ENCODE measurements around the gene RNF32.

The RNF32 gene

GRCh38 chr7:156652886-156653568, 12.5 kb downstream of the RNF32 start:
- Histone ChIP-seq H3K27me3 (ENCODE audit: low read depth, low read length) (no peaks in the 10 kb centered on the region), H3K27ac (ENCODE audit: low read length) (no peak overlapping the region), H3K4me3 (ENCODE audit: low read length) (no peak overlapping the region), H3K9ac (ENCODE audit: low read length) (no peak overlapping the region), H3K4me2 (ENCODE audit: low read length) (no peak overlapping the region), H3K9me3 (ENCODE audit: insufficient read depth, low read length) (no peaks in the 10 kb centered on the region), H2AFZ (ENCODE audit: low read depth, low read length) (no peak overlapping the region), H3K4me1 (ENCODE audit: low read length) (peaks cover 24% of the 10 kb centered on the region), H4K20me1 (ENCODE audit: insufficient read depth, low read length) (no peaks in the 10 kb centered on the region), H3K79me2 (ENCODE audit: low read length) (no peaks in the 10 kb centered on the region), H3K36me3 (replicated peaks; ENCODE audit: low read depth, low read length) (no peaks in the 10 kb centered on the region)
- no peak for TF ChIP-seq EZH2phosphoT487 (IDR thresholded peaks at IDR 0.05; ENCODE audit: low read depth)
- TF ChIP-seq, protein P1, sequence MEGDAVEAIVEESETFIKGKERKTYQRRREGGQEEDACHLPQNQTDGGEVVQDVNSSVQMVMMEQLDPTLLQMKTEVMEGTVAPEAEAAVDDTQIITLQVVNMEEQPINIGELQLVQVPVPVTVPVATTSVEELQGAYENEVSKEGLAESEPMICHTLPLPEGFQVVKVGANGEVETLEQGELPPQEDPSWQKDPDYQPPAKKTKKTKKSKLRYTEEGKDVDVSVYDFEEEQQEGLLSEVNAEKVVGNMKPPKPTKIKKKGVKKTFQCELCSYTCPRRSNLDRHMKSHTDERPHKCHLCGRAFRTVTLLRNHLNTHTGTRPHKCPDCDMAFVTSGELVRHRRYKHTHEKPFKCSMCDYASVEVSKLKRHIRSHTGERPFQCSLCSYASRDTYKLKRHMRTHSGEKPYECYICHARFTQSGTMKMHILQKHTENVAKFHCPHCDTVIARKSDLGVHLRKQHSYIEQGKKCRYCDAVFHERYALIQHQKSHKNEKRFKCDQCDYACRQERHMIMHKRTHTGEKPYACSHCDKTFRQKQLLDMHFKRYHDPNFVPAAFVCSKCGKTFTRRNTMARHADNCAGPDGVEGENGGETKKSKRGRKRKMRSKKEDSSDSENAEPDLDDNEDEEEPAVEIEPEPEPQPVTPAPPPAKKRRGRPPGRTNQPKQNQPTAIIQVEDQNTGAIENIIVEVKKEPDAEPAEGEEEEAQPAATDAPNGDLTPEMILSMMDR (IDR thresholded peaks at IDR 0.05; ENCODE audit: low read depth, low read length) = no peak

- H3K4me3 ChIP-seq (ENCODE audit: low read length) = no peak overlapping the region
- H4K20me1 ChIP-seq (ENCODE audit: insufficient read depth, low read length) = no peaks in the 10 kb centered on the region
- H3K4me1 ChIP-seq (ENCODE audit: low read length) = peaks cover 24% of the 10 kb centered on the region
- H3K79me2 ChIP-seq (ENCODE audit: low read length) = no peaks in the 10 kb centered on the region
- H3K9ac ChIP-seq (ENCODE audit: low read length) = no peak overlapping the region
- peak overlapping the region; percentile 31; the same call in 1 of the 2 replicates for H3K4me2 ChIP-seq (ENCODE audit: low read length)
- no peaks in the 10 kb centered on the region for H3K36me3 ChIP-seq (replicated peaks; ENCODE audit: low read depth, low read length)
- TF ChIP-seq, protein P1 (IDR thresholded peaks at IDR 0.05; ENCODE audit: low read depth, low read length) = no peak
- no peak for TF ChIP-seq EZH2phosphoT487 (IDR thresholded peaks at IDR 0.05; ENCODE audit: low read depth)
- H3K9me3 ChIP-seq (ENCODE audit: insufficient read depth, low read length) = no peaks in the 10 kb centered on the region
- H3K27ac ChIP-seq (ENCODE audit: low read length) = no peak overlapping the region
- no peaks in the 10 kb centered on the region for H3K27me3 ChIP-seq (ENCODE audit: low read depth, low read length)
- H2AFZ ChIP-seq (ENCODE audit: low read depth, low read length) = no peak overlapping the region
Measured at GRCh38 chr7:156654511-156655234, 14.1 kb downstream of the RNF32 start.

GRCh38 chr7:156655251-156655650, 14.7 kb downstream of the RNF32 start:
- Histone ChIP-seq H2AFZ (ENCODE audit: low read depth, low read length) (no peak overlapping the region), H3K36me3 (replicated peaks; ENCODE audit: low read depth, low read length) (no peaks in the 10 kb centered on the region), H3K27me3 (ENCODE audit: low read depth, low read length) (no peaks in the 10 kb centered on the region), H3K9me3 (ENCODE audit: insufficient read depth, low read length) (no peaks in the 10 kb centered on the region), H4K20me1 (ENCODE audit: insufficient read depth, low read length) (no peaks in the 10 kb centered on the region), H3K4me3 (ENCODE audit: low read length) (no peak overlapping the region), H3K9ac (ENCODE audit: low read length) (no peak overlapping the region), H3K27ac (ENCODE audit: low read length) (no peak overlapping the region), H3K4me1 (ENCODE audit: low read length) (peaks cover 24% of the 10 kb centered on the region), H3K79me2 (ENCODE audit: low read length) (no peaks in the 10 kb centered on the region), H3K4me2 (ENCODE audit: low read length) (no peak overlapping the region; the same call in 1 of the 2 replicates)
- TF ChIP-seq EZH2phosphoT487 (IDR thresholded peaks at IDR 0.05; ENCODE audit: low read depth) = no peak
- TF ChIP-seq, protein P1 (IDR thresholded peaks at IDR 0.05; ENCODE audit: low read depth, low read length) = no peak

DNA sequence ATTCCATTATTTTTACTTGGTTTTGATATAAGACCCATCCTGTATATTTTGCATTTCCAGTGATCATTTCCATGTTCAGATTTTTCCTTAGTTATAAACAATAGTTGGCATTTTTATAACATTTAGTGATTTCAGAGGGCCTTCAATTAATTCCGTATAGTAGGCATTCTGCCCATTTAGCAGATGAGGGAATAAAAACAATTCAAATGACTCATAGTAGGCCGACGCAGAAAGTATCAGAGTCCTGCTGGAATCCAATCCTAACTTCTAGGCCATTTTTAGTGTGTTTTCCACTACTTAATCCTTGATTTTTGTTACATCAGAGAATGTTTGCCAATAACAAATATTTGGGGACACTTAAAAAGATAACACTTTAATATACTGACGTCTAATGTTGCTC, 15.4 kb downstream of the RNF32 start:
- Histone ChIP-seq H3K27ac (ENCODE audit: low read length) (no peak overlapping the region), H3K9ac (ENCODE audit: low read length) (no peak overlapping the region), H3K4me1 (ENCODE audit: low read length) (peaks cover 24% of the 10 kb centered on the region), H3K4me3 (ENCODE audit: low read length) (no peak overlapping the region), H2AFZ (ENCODE audit: low read depth, low read length) (no peak overlapping the region), H3K4me2 (ENCODE audit: low read length) (no peak overlapping the region), H3K27me3 (ENCODE audit: low read depth, low read length) (no peaks in the 10 kb centered on the region), H3K9me3 (ENCODE audit: insufficient read depth, low read length) (no peaks in the 10 kb centered on the region), H4K20me1 (ENCODE audit: insufficient read depth, low read length) (no peaks in the 10 kb centered on the region), H3K36me3 (replicated peaks; ENCODE audit: low read depth, low read length) (no peaks in the 10 kb centered on the region), H3K79me2 (ENCODE audit: low read length) (no peaks in the 10 kb centered on the region)
- TF ChIP-seq, protein P1 (IDR thresholded peaks at IDR 0.05; ENCODE audit: low read depth, low read length) = no peak
- TF ChIP-seq EZH2phosphoT487 (IDR thresholded peaks at IDR 0.05; ENCODE audit: low read depth) = no peak
